IPS-15b (cell line): ENCODE measurements around the gene WDR18.

Source experiments
- H3K27me3 ChIP-seq: one replicate; pipeline ENCODE4 v1.6.1; 2013; ENCODE audit warnings: low read length; ENCODE audit not compliant: control insufficient read depth, insufficient read depth
- H3K36me3 ChIP-seq: one replicate; pipeline ENCODE4 v1.6.1; 2013; ENCODE audit warnings: low read length; ENCODE audit not compliant: control insufficient read depth, insufficient read depth
- H3K4me1 ChIP-seq: one replicate; pipeline ENCODE4 v1.6.1; 2013; ENCODE audit warnings: mild to moderate bottlenecking, low read length; ENCODE audit not compliant: control insufficient read depth, insufficient read depth
- H3K4me3 ChIP-seq: one replicate; pipeline ENCODE4 v1.5.1; 2013; ENCODE audit warnings: low read depth, low read length
- H3K9ac ChIP-seq: one replicate; pipeline ENCODE4 v1.6.1; 2013; ENCODE audit warnings: low read depth, mild to moderate bottlenecking, low read length
- H3K9me3 ChIP-seq: one replicate; pipeline ENCODE4 v1.6.1; 2013; ENCODE audit warnings: mild to moderate bottlenecking, low read length; ENCODE audit not compliant: control insufficient read depth, insufficient read depth

The WDR18 gene

GRCh38 chr19:976476-976875, 7.7 kb upstream of the WDR18 start:
- Histone ChIP-seq H3K9ac (no peak overlapping the region), H3K36me3 (peaks cover 6% of the 10 kb centered on the region), H3K4me3 (no peak overlapping the region), H3K4me1 (peaks cover 4% of the 10 kb centered on the region), H3K9me3 (no peaks in the 10 kb centered on the region), H3K27me3 (no peaks in the 10 kb centered on the region)

- Histone ChIP-seq H3K4me1 (peaks cover 4% of the 10 kb centered on the region), H3K36me3 (peaks cover 3% of the 10 kb centered on the region), H3K27me3 (no peaks in the 10 kb centered on the region), H3K4me3 (no peak overlapping the region), H3K9me3 (no peaks in the 10 kb centered on the region), H3K9ac (no peak overlapping the region)
These were observed 7.1 kb upstream of the WDR18 start for GRCh38 chr19:977058-977464.

GRCh38 chr19:979318-979741, 4.8 kb upstream of the WDR18 start:
- H3K9me3 ChIP-seq = no peaks in the 10 kb centered on the region
- no peaks in the 10 kb centered on the region for H3K27me3 ChIP-seq
- no peak overlapping the region for H3K9ac ChIP-seq
- H3K4me1 ChIP-seq = peaks cover 4% of the 10 kb centered on the region
- H3K4me3 ChIP-seq = no peak overlapping the region
- H3K36me3 ChIP-seq = no peaks in the 10 kb centered on the region

GRCh38 chr19:980133-980998, 3.8 kb upstream of the WDR18 start:
- Histone ChIP-seq H3K4me1 (peaks cover 4% of the 10 kb centered on the region), H3K9ac (peak overlapping the region; percentile 60), H3K27me3 (no peaks in the 10 kb centered on the region), H3K36me3 (no peaks in the 10 kb centered on the region), H3K4me3 (peak overlapping the region; percentile 22), H3K9me3 (no peaks in the 10 kb centered on the region)

- Histone ChIP-seq H3K4me1 (peaks cover 4% of the 10 kb centered on the region), H3K9ac (no peak overlapping the region), H3K36me3 (peaks cover 14% of the 10 kb centered on the region), H3K27me3 (no peaks in the 10 kb centered on the region), H3K9me3 (no peaks in the 10 kb centered on the region), H3K4me3 (no peak overlapping the region)
These were observed 1.5 kb upstream of the WDR18 start for GRCh38 chr19:982567-983170.

- no peaks in the 10 kb centered on the region for H3K27me3 ChIP-seq
- H3K9ac ChIP-seq = no peak overlapping the region
- H3K9me3 ChIP-seq = no peaks in the 10 kb centered on the region
- no peaks in the 10 kb centered on the region for H3K4me1 ChIP-seq
- H3K4me3 ChIP-seq = no peak overlapping the region
- peaks cover 33% of the 10 kb centered on the region for H3K36me3 ChIP-seq
These were observed 1.9 kb downstream of the WDR18 start for GRCh38 chr19:986083-986482.

GRCh38 chr19:988081-988480, 3.9 kb downstream of the WDR18 start:
- H3K4me1 ChIP-seq = no peaks in the 10 kb centered on the region
- H3K27me3 ChIP-seq = no peaks in the 10 kb centered on the region
- no peak overlapping the region for H3K9ac ChIP-seq
- H3K36me3 ChIP-seq = peaks cover 37% of the 10 kb centered on the region
- H3K4me3 ChIP-seq = no peak overlapping the region
- no peaks in the 10 kb centered on the region for H3K9me3 ChIP-seq

GRCh38 chr19:988510-988909, 4.4 kb downstream of the WDR18 start:
- H3K9me3 ChIP-seq = no peaks in the 10 kb centered on the region
- H3K4me3 ChIP-seq = no peak overlapping the region
- no peaks in the 10 kb centered on the region for H3K4me1 ChIP-seq
- H3K27me3 ChIP-seq = no peaks in the 10 kb centered on the region
- peaks cover 42% of the 10 kb centered on the region for H3K36me3 ChIP-seq
- H3K9ac ChIP-seq = no peak overlapping the region

- no peak overlapping the region for H3K9ac ChIP-seq
- no peak overlapping the region for H3K4me3 ChIP-seq
- H3K36me3 ChIP-seq = peaks cover 51% of the 10 kb centered on the region
- H3K27me3 ChIP-seq = no peaks in the 10 kb centered on the region
- no peaks in the 10 kb centered on the region for H3K9me3 ChIP-seq
- no peaks in the 10 kb centered on the region for H3K4me1 ChIP-seq
These were observed 5.4 kb downstream of the WDR18 start for GRCh38 chr19:989381-990081.

GRCh38 chr19:990119-990571, 6.0 kb downstream of the WDR18 start:
- H3K4me1 ChIP-seq = no peaks in the 10 kb centered on the region
- no peak overlapping the region for H3K9ac ChIP-seq
- H3K36me3 ChIP-seq = peaks cover 55% of the 10 kb centered on the region
- no peaks in the 10 kb centered on the region for H3K9me3 ChIP-seq
- H3K27me3 ChIP-seq = no peaks in the 10 kb centered on the region
- H3K4me3 ChIP-seq = no peak overlapping the region

- H3K9me3 ChIP-seq = no peaks in the 10 kb centered on the region
- H3K4me1 ChIP-seq = no peaks in the 10 kb centered on the region
- no peak overlapping the region for H3K4me3 ChIP-seq
- H3K9ac ChIP-seq = no peak overlapping the region
- H3K27me3 ChIP-seq = no peaks in the 10 kb centered on the region
- peaks cover 55% of the 10 kb centered on the region for H3K36me3 ChIP-seq
These were observed 6.6 kb downstream of the WDR18 start for GRCh38 chr19:990746-991145.
